Trophoblast cell (in vitro differentiated cells and primary cell): ENCODE data around the gene SRPK3.
A peak's percentile ranks its signal among the peaks of the same experiment; 100 is the strongest.

ENCODE experiments used
- DNase-seq, 2 donors: peaks; one replicate each; pipeline ENCODE4 v3.0.0-alpha.2; 2016
- H2AFZ ChIP-seq: 2 replicates; pipeline ENCODE4 v1.6.1; 2013; ENCODE audit warnings: low read length, moderate library complexity, mild to moderate bottlenecking; ENCODE audit not compliant: insufficient read depth, poor library complexity
- H2AK5ac ChIP-seq: 2 replicates; pipeline ENCODE4 v1.6.1; 2013; ENCODE audit warnings: mild to moderate bottlenecking, low read length
- H2BK120ac ChIP-seq: 2 replicates; pipeline ENCODE4 v1.6.1; 2013; ENCODE audit warnings: low read length, mild to moderate bottlenecking, moderate library complexity; ENCODE audit not compliant: insufficient read depth, poor library complexity
- H2BK12ac ChIP-seq: 2 replicates; pipeline ENCODE4 v1.6.1; 2013; ENCODE audit warnings: mild to moderate bottlenecking, low read length, moderate library complexity
- H2BK5ac ChIP-seq: 2 replicates; pipeline ENCODE4 v1.6.1; 2013; ENCODE audit warnings: low read length, low read depth, moderate library complexity, mild to moderate bottlenecking; ENCODE audit not compliant: poor library complexity
- H3K14ac ChIP-seq: 2 replicates; pipeline ENCODE4 v1.6.1; 2013; ENCODE audit warnings: mild to moderate bottlenecking, low read length
- H3K18ac ChIP-seq: 2 replicates; pipeline ENCODE4 v1.6.1; 2013; ENCODE audit warnings: mild to moderate bottlenecking, low read length
- H3K23ac ChIP-seq: 2 replicates; pipeline ENCODE4 v1.6.1; 2013; ENCODE audit warnings: low read length
- H3K27ac ChIP-seq: 2 replicates; pipeline ENCODE4 v1.5.1; 2013; ENCODE audit warnings: low read depth, mild to moderate bottlenecking, inconsistent platforms, low read length, moderate library complexity
- H3K27me3 ChIP-seq: 2 replicates; pipeline ENCODE4 v1.6.1; 2013; ENCODE audit warnings: inconsistent platforms, mild to moderate bottlenecking, low read length, moderate library complexity; ENCODE audit not compliant: insufficient read depth
- H3K36me3 ChIP-seq, 2 experiments: 1 replicate in 1 of 2; 2 replicates in 1 of 2; pipeline ENCODE4 v1.6.1; 2013; ENCODE audit warnings: low read length in 2 of 2, mild to moderate bottlenecking in 2 of 2, moderate library complexity in 1 of 2; ENCODE audit not compliant: insufficient read depth in 2 of 2, control insufficient read depth in 1 of 2
- H3K4ac ChIP-seq: 2 replicates; pipeline ENCODE4 v1.6.1; 2013; ENCODE audit warnings: low read depth, mild to moderate bottlenecking, low read length, moderate library complexity
- H3K4me1 ChIP-seq, 2 experiments: 1 replicate in 1 of 2; 2 replicates in 1 of 2; pipeline ENCODE4 v1.6.1; 2013; ENCODE audit warnings: low read length in 2 of 2, mild to moderate bottlenecking in 2 of 2, moderate library complexity in 1 of 2; ENCODE audit not compliant: insufficient read depth in 2 of 2, control insufficient read depth in 1 of 2
- H3K4me2 ChIP-seq: 2 replicates; pipeline ENCODE4 v1.6.1; 2013; ENCODE audit warnings: inconsistent platforms, mild to moderate bottlenecking, low read length, moderate library complexity
- H3K4me3 ChIP-seq: 2 replicates; pipeline ENCODE4 v1.5.1; 2013; ENCODE audit warnings: mild to moderate bottlenecking, low read depth, low read length, inconsistent platforms
- H3K79me1 ChIP-seq: one replicate; pipeline ENCODE4 v1.6.1; 2013; ENCODE audit warnings: low read length
- H3K79me2 ChIP-seq: 2 replicates; pipeline ENCODE4 v1.6.1; 2013; ENCODE audit warnings: low read length, mild to moderate bottlenecking; ENCODE audit not compliant: control insufficient read depth, insufficient read depth, poor library complexity
- H3K9ac ChIP-seq: 2 replicates; pipeline ENCODE4 v1.6.1; 2013; ENCODE audit warnings: mild to moderate bottlenecking, low read length
- H3K9me3 ChIP-seq: 2 replicates; pipeline ENCODE4 v1.6.1; 2013; ENCODE audit warnings: low read depth, mild to moderate bottlenecking, control low read depth, inconsistent platforms, low read length; ENCODE audit not compliant: insufficient read depth
- H4K12ac ChIP-seq: 2 replicates; pipeline ENCODE4 v1.6.1; 2013; ENCODE audit warnings: low read depth, mild to moderate bottlenecking, low read length, moderate library complexity
- H4K8ac ChIP-seq: 2 replicates; pipeline ENCODE4 v1.6.1; 2013; ENCODE audit warnings: low read depth, mild to moderate bottlenecking, low read length, moderate library complexity
- H4K91ac ChIP-seq: one replicate; pipeline ENCODE4 v1.6.1; 2013; ENCODE audit warnings: low read depth, mild to moderate bottlenecking, low read length, moderate library complexity
- WGBS: extraction: QIAGEN DNeasy Blood & Tissue Kit; methylation state at CpG from one replicate; pipeline ENCODE4 v1.1.7; 2013; ENCODE audit warnings: missing lambda C conversion rate; ENCODE audit not compliant: insufficient read length, insufficient coverage; ENCODE audit errors: extremely low coverage; 5-methylcytosine and 5-hydroxymethylcytosine counted together

Gene SRPK3

DNA sequence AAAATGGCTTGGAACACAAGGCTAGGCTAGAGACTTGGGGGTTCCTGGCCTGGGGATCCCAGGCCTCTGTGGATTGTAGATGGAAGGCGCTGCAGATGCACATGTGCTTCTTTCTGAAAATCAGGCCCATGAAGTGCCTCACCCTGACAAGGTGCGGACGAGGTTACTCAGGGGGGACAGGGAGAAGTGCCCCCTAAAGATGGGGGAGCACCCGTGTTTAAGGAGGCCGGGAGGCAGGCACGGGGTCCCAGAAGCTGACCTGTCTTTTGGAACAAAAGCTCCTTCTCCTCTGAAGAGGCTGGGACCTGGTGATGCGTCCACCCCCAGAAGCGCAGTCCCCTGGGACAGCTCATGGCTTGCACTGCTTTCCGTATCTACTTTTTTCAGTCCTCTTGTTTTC is 47.1 kb downstream of the SRPK3 start:
- H3K4me2 ChIP-seq = no peak overlapping the region
- H2BK5ac ChIP-seq = no peak overlapping the region
- DNase-seq = no peak
- H3K14ac ChIP-seq = no peak overlapping the region
- H4K91ac ChIP-seq = no peak overlapping the region
- H2BK12ac ChIP-seq = no peak overlapping the region
- no CpG with 5 or more reads among the region's 9 CpGs for WGBS
- H3K4me1 ChIP-seq = peaks cover 5 to 12% of the 10 kb centered on the region in 2 experiments
- H4K8ac ChIP-seq = no peak overlapping the region
- peaks cover 21% of the 10 kb centered on the region for H3K27me3 ChIP-seq
- no peak overlapping the region for H4K12ac ChIP-seq
- no peak overlapping the region for H2AFZ ChIP-seq
- H2AK5ac ChIP-seq = no peak overlapping the region
- H3K23ac ChIP-seq = no peak overlapping the region
- H3K9ac ChIP-seq = no peak overlapping the region
- H3K36me3 ChIP-seq = no peaks in the 10 kb centered on the region
- no peak overlapping the region for H3K27ac ChIP-seq
- no peak overlapping the region for H3K4me3 ChIP-seq
- H3K18ac ChIP-seq = no peak overlapping the region
- H3K79me1 ChIP-seq = no peaks in the 10 kb centered on the region
- no peaks in the 10 kb centered on the region for H3K79me2 ChIP-seq
- H2BK120ac ChIP-seq = no peak overlapping the region
- no peaks in the 10 kb centered on the region for H3K9me3 ChIP-seq
- no peak overlapping the region for H3K4ac ChIP-seq

DNA sequence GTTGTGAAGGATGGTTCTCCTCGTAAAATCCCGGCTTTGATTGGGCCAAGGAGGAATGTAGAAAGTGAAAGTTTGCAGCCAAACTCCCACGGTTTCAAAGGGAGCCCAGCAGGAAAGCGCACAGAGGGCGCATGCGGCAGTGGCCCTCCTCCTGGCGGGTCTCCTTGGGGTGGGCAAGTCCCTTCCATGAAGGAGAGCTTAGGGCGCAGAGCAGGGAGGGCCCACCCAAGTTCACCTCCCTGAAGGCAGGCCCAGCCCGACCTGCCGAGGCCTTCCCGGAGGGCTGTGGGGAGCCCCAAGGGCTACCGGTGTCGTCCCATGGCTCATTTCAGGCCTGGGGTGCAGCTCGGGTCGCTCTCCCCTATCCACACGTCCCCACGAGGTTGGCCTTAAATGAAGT is 47.5 kb downstream of the SRPK3 start:
- Histone ChIP-seq H2AK5ac (no peak overlapping the region), H2BK120ac (no peak overlapping the region), H3K27me3 (peaks cover 21% of the 10 kb centered on the region), H3K4me3 (no peak overlapping the region), H3K36me3 (no peaks in the 10 kb centered on the region), H4K12ac (peak overlapping the region; percentile 43), H3K18ac (no peak overlapping the region), H3K4me2 (peak overlapping the region; percentile 41), H2AFZ (no peak overlapping the region), H3K23ac (no peak overlapping the region), H4K8ac (no peak overlapping the region), H2BK5ac (no peak overlapping the region), H4K91ac (no peak overlapping the region), H3K79me2 (no peaks in the 10 kb centered on the region), H3K9ac (no peak overlapping the region), H3K9me3 (no peaks in the 10 kb centered on the region), H3K79me1 (no peaks in the 10 kb centered on the region), H2BK12ac (no peak overlapping the region), H3K4me1 (peaks cover 5 to 12% of the 10 kb centered on the region in 2 experiments), H3K14ac (no peak overlapping the region), H3K4ac (no peak overlapping the region), H3K27ac (no peak overlapping the region)
- no peak for DNase-seq
- no CpG with 5 or more reads among the region's 17 CpGs for WGBS

GRCh38 chrX:153828723-153829548 is 48.1 kb downstream of the SRPK3 start:
- Histone ChIP-seq H2AFZ (no peak overlapping the region), H2AK5ac (no peak overlapping the region), H4K12ac (peak overlapping the region; percentile 47), H3K18ac (no peak overlapping the region), H3K4me1 (peaks cover 5 to 12% of the 10 kb centered on the region in 2 experiments), H3K14ac (no peak overlapping the region), H3K27ac (no peak overlapping the region), H3K79me1 (no peaks in the 10 kb centered on the region), H3K4me3 (no peak overlapping the region), H3K9me3 (no peaks in the 10 kb centered on the region), H4K91ac (no peak overlapping the region), H3K4me2 (peak overlapping the region; percentile 57), H2BK12ac (no peak overlapping the region), H4K8ac (no peak overlapping the region), H3K9ac (no peak overlapping the region), H2BK5ac (no peak overlapping the region), H3K79me2 (no peaks in the 10 kb centered on the region), H3K4ac (no peak overlapping the region), H2BK120ac (no peak overlapping the region), H3K23ac (no peak overlapping the region), H3K36me3 (no peaks in the 10 kb centered on the region), H3K27me3 (peaks cover 21% of the 10 kb centered on the region)
- no peak for DNase-seq
- no CpG with 5 or more reads among the region's 50 CpGs for WGBS

- H3K36me3 ChIP-seq = no peaks in the 10 kb centered on the region
- WGBS = no CpG with 5 or more reads among the region's 27 CpGs
Measured at GRCh38 chrX:153829549-153829798, 48.6 kb downstream of the SRPK3 start.

More at GRCh38 chrX:153829549-153829798, 48.6 kb downstream of the SRPK3 start:
- DNase-seq = no peak
- H4K12ac ChIP-seq = peak overlapping the region; percentile 47
- no peaks in the 10 kb centered on the region for H3K79me2 ChIP-seq
- peaks cover 21% of the 10 kb centered on the region for H3K27me3 ChIP-seq
- peaks cover 5 to 12% of the 10 kb centered on the region in 2 experiments for H3K4me1 ChIP-seq
- H3K27ac ChIP-seq = no peak overlapping the region
- no peak overlapping the region for H2BK5ac ChIP-seq
- no peak overlapping the region for H2AK5ac ChIP-seq
- no peak overlapping the region for H3K4ac ChIP-seq
- H3K23ac ChIP-seq = no peak overlapping the region
- no peak overlapping the region for H3K4me3 ChIP-seq
- no peak overlapping the region for H4K8ac ChIP-seq
- no peak overlapping the region for H2AFZ ChIP-seq
- H3K79me1 ChIP-seq = no peaks in the 10 kb centered on the region
- peak overlapping the region; percentile 57 for H3K4me2 ChIP-seq
- no peak overlapping the region for H3K9ac ChIP-seq
- no peak overlapping the region for H3K18ac ChIP-seq
- H3K14ac ChIP-seq = no peak overlapping the region
- H2BK12ac ChIP-seq = no peak overlapping the region
- H2BK120ac ChIP-seq = no peak overlapping the region
- H4K91ac ChIP-seq = no peak overlapping the region
- H3K9me3 ChIP-seq = no peaks in the 10 kb centered on the region
